Stimulated activated CD8-positive, alpha-beta memory T cell treated with anti-CD3 and anti-CD28 coated beads, Interleukin-7, amount 100 ng/mL, for 4 hours (primary cell): ENCODE data around the gene SALL1.

Experiments used
- DNase-seq, 2 donors: peaks; one replicate each; pipeline ENCODE4 v3.0.0-alpha.2; 2020; ENCODE audit warnings: low read depth in 2 of 2

The SALL1 gene

DNA sequence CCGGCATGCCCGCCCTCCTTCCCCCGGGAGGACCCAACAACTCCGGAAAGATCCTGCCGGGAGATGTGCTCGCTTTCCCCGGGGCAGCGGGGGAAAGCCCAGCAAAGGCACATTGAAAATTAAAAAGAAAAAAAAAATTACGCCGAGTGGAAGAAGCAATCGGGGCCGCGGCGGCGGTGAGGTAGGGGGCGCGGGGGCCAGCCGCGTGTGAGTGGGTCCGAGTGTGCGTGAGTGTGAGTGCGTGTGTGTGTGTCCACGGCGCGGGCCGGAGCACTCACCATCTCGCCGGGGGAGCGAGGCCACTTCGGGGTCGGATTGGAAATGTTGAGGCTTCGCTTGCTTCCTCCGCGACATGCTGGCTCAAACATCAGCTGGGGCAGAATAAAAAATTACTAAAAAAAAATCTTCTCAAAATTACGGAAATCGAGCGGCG, at the start of gene SALL1:
Gene SALL1 (minus strand): TSS at position 383 of the 433 bp plus-strand sequence. CDS start 29 bp downstream, at position 354.
- DNase-seq: no peak

DNA sequence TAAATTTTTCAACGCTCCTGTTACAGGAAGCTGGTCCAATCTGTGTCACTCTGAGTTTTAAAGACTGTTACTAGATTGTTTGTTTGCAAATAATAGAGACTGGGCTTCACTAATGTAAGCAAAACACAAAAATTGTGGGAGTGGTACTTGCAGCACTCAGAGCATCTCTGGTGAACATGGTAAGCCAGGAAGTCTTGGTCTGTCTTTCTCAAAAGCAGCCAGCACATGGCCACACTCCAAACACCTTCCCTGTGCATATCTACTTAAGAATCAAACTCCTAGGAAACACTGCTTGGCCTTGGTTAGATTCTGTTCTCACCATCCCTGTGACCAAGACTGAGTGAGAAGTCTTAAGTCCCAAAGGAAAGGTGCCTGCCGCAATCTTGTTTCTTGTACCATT, 49.7 kb upstream of the SALL1 start:
- DNase-seq: no peak

GRCh38 chr16:51197953-51198748, 47.1 kb upstream of the SALL1 start:
- DNase-seq: no peak

- DNase-seq: no peak
Measured at GRCh38 chr16:51193879-51194278, 42.8 kb upstream of the SALL1 start.

DNA sequence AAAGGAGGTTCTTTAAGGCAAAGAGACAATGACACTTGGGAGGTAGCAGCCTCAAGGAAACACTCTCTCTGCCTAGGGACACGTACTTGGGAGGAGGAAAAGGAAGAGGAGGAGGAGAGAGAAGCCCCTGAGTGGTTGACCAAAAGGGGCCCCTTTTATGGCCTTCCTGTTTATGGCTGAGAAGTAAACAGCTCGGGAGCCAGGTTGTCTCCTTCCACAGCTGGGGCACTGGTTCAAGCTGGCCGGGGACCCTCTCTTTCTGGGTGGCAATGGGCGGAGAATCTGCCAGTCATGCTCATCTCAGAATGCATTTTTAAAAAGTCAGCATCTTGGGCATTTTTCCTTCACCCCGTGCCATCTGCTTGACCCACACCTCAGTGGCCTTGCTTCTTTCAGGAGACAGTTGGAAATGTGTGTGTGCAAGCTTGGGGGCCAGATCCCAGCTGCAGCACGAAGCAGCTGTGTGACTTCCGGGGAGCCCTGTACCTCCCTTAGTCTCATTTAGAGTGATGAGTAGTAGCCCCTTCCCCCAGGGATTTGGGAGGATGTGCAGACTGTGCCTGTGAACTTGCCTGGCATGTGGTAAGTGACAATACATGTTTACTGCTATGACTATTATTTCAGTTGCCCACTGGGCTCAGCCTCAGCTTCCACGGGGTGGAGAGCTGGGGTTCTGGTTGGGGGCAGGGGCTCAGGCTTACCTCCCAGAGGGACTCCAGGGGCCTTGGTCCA, 33.8 kb upstream of the SALL1 start:
- DNase-seq: no peak

DNA sequence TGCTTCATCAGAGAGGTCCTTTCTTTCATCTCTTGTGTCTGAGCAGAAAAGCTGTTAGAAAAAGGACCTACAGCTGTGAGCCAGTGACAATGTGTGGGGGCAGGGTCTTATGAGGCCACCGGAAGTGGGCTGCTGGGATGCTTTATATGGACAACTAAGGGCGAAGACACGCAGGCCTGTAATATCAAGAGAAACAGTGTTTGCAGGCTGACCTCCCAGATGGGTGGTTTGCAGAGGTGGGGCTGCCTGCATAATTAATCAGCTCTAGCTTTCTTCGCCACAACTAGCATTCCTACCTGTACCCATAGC, 30.4 kb upstream of the SALL1 start:
- DNase-seq: no peak

- DNase-seq: no peak
Measured at GRCh38 chr16:51180719-51181502, 29.8 kb upstream of the SALL1 start.

- DNase-seq: no peak
Measured at GRCh38 chr16:51175081-51175480, 24.0 kb upstream of the SALL1 start.

- no peak for DNase-seq
Measured at GRCh38 chr16:51172368-51172767, 21.3 kb upstream of the SALL1 start.

DNA sequence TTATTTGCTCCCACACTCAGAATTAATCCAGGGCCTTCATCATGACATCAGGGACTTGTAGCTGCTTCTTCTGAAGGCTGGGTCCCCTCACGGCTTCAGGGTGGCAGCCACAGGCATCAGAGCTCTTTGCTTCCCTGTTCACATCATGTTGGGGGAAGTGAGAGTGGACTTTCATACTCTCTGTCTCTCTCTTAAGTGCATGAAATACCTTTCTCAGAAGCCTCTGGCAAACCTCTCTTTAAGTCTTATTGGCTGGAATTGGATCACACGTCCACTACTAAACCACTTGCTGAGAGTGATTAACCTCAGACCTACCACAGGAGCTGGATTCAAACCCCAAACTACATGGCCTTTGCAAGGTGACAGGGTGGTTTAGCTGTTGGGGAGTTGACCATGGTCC, 17.7 kb upstream of the SALL1 start:
- DNase-seq: no peak

- DNase-seq: no peak
Measured at GRCh38 chr16:51167170-51167895, 16.3 kb upstream of the SALL1 start.

- no peak for DNase-seq
Measured at GRCh38 chr16:51166541-51166940, 15.5 kb upstream of the SALL1 start.

- DNase-seq: no peak
Measured at GRCh38 chr16:51166091-51166490, 15.0 kb upstream of the SALL1 start.

GRCh38 chr16:51165043-51165442, 14.0 kb upstream of the SALL1 start:
- DNase-seq: no peak

DNA sequence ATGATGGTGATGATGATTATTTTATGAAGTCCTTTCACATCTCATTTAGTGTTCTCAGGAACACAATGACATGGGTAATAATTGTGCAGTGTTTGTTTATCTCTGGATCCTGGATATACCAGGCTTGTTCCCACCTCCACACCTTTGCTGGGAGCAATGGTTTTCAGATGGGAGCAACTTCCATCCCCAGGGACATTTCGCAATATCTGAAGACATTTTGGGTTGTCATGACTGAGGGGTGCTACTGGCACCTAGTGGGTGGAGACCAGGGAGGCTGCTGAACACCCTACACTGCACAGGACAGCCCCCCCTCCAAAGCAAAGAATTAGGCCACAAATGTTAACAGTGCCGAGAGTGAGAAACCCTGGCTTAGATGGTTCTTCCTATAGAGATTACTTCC, 13.5 kb upstream of the SALL1 start:
- no peak for DNase-seq

- no peak for DNase-seq
Measured at GRCh38 chr16:51163894-51164566, 13.0 kb upstream of the SALL1 start.

DNA sequence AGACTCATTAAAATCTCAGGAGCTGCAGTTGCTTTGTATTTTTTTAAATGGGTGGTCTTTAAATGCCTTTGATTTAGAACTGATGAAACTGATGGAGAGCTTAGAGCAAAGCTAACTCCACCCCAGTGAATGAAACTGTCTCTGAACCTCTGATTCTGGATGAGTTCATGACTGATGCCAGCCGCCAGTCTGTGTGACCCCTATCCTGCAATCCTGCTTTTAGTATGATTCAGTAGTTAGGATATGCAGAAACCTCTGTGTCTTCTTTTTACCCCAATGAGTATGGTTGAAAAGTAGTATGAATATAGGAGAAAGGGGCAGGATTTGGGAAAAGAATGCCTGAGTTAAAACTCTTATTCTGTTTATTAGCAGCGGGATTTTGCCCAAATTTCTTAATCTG, 12.3 kb upstream of the SALL1 start:
- DNase-seq: no peak

DNA sequence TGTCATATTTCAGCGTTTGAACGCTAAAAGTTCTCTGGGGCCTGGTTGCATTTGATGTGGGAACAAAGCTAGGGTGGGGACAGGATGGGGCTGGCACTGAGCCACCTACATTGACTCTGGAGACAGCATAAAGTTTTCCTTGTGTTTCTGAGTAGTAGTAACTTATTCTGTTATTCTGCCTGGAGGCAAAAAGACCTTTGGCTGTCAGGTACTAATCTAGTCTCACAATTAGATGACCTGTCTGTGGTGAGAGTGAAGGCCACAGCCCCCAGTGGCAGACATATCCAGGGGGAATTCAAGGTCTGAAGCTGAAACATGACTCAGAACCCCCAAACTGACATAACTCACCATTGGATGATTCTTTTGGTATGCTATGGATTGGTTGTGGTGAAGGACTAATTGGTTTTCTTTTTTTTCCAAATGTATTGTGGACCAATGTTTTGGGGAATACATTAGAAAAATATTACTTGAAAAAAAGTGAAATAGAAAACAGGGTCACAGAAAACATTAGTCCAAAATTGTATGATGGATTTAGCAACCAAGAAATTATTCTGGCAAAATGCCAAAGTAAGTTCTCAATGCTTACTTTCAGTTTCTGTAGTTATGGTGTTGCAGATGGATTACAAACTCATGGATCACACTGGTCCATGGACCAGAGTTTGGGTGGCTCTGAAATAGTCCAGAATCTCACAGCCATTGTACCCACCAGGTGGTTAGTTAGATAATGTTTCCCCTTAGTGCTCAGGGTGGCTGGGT, 10.5 kb upstream of the SALL1 start:
- no peak for DNase-seq

- no peak for DNase-seq
Measured at GRCh38 chr16:51159865-51160264, 8.8 kb upstream of the SALL1 start.

DNA sequence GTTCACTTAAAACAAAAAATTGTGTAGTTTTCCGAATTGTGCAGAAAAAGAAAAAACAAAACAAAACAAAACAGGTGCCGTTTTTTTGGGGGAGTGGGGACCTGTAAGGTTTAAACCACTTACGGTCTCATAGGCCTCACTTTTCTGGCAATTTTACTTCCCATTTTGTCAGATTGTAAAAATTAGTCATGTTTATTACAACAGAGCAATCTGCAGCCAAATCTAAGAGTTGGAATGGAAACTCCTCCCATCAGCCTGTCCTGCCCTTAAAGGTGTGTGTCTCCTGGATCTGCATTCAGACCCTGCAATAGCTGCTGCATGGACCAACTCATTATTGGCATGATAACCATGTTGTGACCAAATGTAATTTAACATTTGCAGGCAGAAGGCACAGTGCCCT, 8.2 kb upstream of the SALL1 start:
- DNase-seq: no peak

DNA sequence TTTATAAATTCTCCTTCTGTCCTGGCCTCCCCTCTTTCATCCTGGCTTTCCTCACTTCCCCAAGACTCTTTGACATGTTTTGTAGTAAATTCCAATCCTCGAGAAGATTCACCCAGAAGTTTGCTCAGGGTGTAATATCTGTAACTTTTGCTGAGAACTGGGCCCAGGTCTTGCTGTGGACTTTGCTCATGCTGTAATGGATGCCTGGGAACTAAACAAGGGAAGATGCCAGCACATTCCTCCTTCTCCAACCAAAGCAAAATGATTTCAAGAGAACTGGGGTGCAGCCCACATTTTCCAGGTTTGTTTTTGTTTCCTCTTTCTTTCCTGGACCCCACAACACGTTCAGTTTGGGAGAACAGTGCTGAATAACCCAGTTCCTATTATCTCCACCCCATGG, 6.6 kb upstream of the SALL1 start:
- DNase-seq: no peak
